ENCODE data around the gene INKA1.

INKA1 gene

GRCh38 chr3:49769926-49770325, 33.1 kb upstream of the INKA1 start:
- Histone ChIP-seq H3K9ac (ENCODE audit: low read depth, low read length, poor library complexity) (no peak overlapping the region), H4K8ac (ENCODE audit: low read depth, low read length) (no peak overlapping the region), H2BK5ac (ENCODE audit: low read length) (no peak overlapping the region), H3K14ac (ENCODE audit: low read length) (no peak overlapping the region), H3K9me3 (replicated peaks in 1 of 2; ENCODE audit: control insufficient read depth in 2 of 2, insufficient read depth in 1 of 2, low read depth in 1 of 2, low read length in 2 of 2) (peaks cover 0 to 2% of the 10 kb centered on the region in 2 donors), H3K4me3 (ENCODE audit: low read length in 2 of 2) (no peak overlapping the region), H2BK120ac (ENCODE audit: low read depth, low read length) (no peak overlapping the region), H2AK5ac (ENCODE audit: low read depth, low read length) (no peak overlapping the region), H3K4me2 (ENCODE audit: insufficient read depth, low read length, poor library complexity, severe bottlenecking) (no peak overlapping the region), H3K18ac (ENCODE audit: low read length) (no peak overlapping the region), H3K23ac (ENCODE audit: low read depth, low read length, poor library complexity) (no peak overlapping the region), H3K4me1 (ENCODE audit: control insufficient read depth in 2 of 2, insufficient read depth in 1 of 2, low read depth in 1 of 2, low read length in 2 of 2) (no peaks in the 10 kb centered on the region), H3K36me3 (replicated peaks in 1 of 2; ENCODE audit: control insufficient read depth in 2 of 2, insufficient read depth in 2 of 2, low read length in 2 of 2) (peaks cover 0 to 37% of the 10 kb centered on the region in 2 donors), H2BK12ac (ENCODE audit: low read length) (no peak overlapping the region), H4K91ac (ENCODE audit: low read depth, low read length, poor library complexity) (no peak overlapping the region), H2BK15ac (ENCODE audit: low read length) (no peak overlapping the region), H2AFZ (ENCODE audit: low read length) (no peak overlapping the region), H3K4ac (ENCODE audit: low read length) (no peak overlapping the region), H3K27me3 (ENCODE audit: control insufficient read depth in 3 of 3, insufficient read depth in 3 of 3, low read depth in 1 of 3, low read length in 3 of 3) (no peaks in the 10 kb centered on the region), H3K79me1 (ENCODE audit: low read depth, low read length) (peaks cover 3% of the 10 kb centered on the region), H3K27ac (replicated peaks; ENCODE audit: low read length) (no peak overlapping the region)
- DNase-seq (ENCODE audit: low spot score), result no peak

- H3K27me3 ChIP-seq (ENCODE audit: control insufficient read depth in 3 of 3, insufficient read depth in 3 of 3, low read depth in 1 of 3, low read length in 3 of 3), result no peaks in the 10 kb centered on the region
- no peak overlapping the region for H2BK15ac ChIP-seq (ENCODE audit: low read length)
- H3K36me3 ChIP-seq (replicated peaks in 1 of 2; ENCODE audit: control insufficient read depth in 2 of 2, insufficient read depth in 2 of 2, low read length in 2 of 2), result peaks cover 2 to 47% of the 10 kb centered on the region in 2 donors
- H2BK12ac ChIP-seq (ENCODE audit: low read length), result no peak overlapping the region
- no peak overlapping the region for H3K4me2 ChIP-seq (ENCODE audit: insufficient read depth, low read length, poor library complexity, severe bottlenecking)
- H3K4me3 ChIP-seq (ENCODE audit: low read length in 2 of 2), result no peak overlapping the region
- H3K79me1 ChIP-seq (ENCODE audit: low read depth, low read length), result peaks cover 3% of the 10 kb centered on the region
- H3K27ac ChIP-seq (replicated peaks; ENCODE audit: low read length), result no peak overlapping the region
- H3K9ac ChIP-seq (ENCODE audit: low read depth, low read length, poor library complexity), result no peak overlapping the region
- no CpG with 5 or more reads among the region's 1 CpG for WGBS, 2 donors (ENCODE audit: extremely low coverage in 2 of 2, insufficient read length in 2 of 2, insufficient replicate concordance in 1 of 2)
- no peak overlapping the region for H2AK5ac ChIP-seq (ENCODE audit: low read depth, low read length)
- H3K14ac ChIP-seq (ENCODE audit: low read length), result no peak overlapping the region
- no peak overlapping the region for H3K23ac ChIP-seq (ENCODE audit: low read depth, low read length, poor library complexity)
- H2BK120ac ChIP-seq (ENCODE audit: low read depth, low read length), result no peak overlapping the region
- H3K9me3 ChIP-seq (replicated peaks in 1 of 2; ENCODE audit: control insufficient read depth in 2 of 2, insufficient read depth in 1 of 2, low read depth in 1 of 2, low read length in 2 of 2), result no peaks in the 10 kb centered on the region
- H3K18ac ChIP-seq (ENCODE audit: low read length), result no peak overlapping the region
- no peak for DNase-seq (ENCODE audit: low spot score)
- no peak overlapping the region for H4K8ac ChIP-seq (ENCODE audit: low read depth, low read length)
- H3K4me1 ChIP-seq (ENCODE audit: control insufficient read depth in 2 of 2, insufficient read depth in 1 of 2, low read depth in 1 of 2, low read length in 2 of 2), result no peaks in the 10 kb centered on the region
- H2AFZ ChIP-seq (ENCODE audit: low read length), result no peak overlapping the region
- H3K4ac ChIP-seq (ENCODE audit: low read length), result no peak overlapping the region
- no peak overlapping the region for H2BK5ac ChIP-seq (ENCODE audit: low read length)
- H4K91ac ChIP-seq (ENCODE audit: low read depth, low read length, poor library complexity), result no peak overlapping the region
Observed at GRCh38 chr3:49771340-49771938, 31.6 kb upstream of the INKA1 start.

- Histone ChIP-seq H4K8ac (ENCODE audit: low read depth, low read length) (no peak overlapping the region), H3K36me3 (replicated peaks in 1 of 2; ENCODE audit: control insufficient read depth in 2 of 2, insufficient read depth in 2 of 2, low read length in 2 of 2) (peaks cover 2 to 54% of the 10 kb centered on the region in 2 donors), H4K91ac (ENCODE audit: low read depth, low read length, poor library complexity) (no peak overlapping the region), H3K9me3 (replicated peaks in 1 of 2; ENCODE audit: control insufficient read depth in 2 of 2, insufficient read depth in 1 of 2, low read depth in 1 of 2, low read length in 2 of 2) (no peaks in the 10 kb centered on the region), H3K18ac (ENCODE audit: low read length) (no peak overlapping the region), H3K4ac (ENCODE audit: low read length) (no peak overlapping the region), H2AFZ (ENCODE audit: low read length) (no peak overlapping the region), H3K4me2 (ENCODE audit: insufficient read depth, low read length, poor library complexity, severe bottlenecking) (no peak overlapping the region), H3K27me3 (ENCODE audit: control insufficient read depth in 3 of 3, insufficient read depth in 3 of 3, low read depth in 1 of 3, low read length in 3 of 3) (no peaks in the 10 kb centered on the region), H3K27ac (replicated peaks; ENCODE audit: low read length) (no peak overlapping the region), H3K23ac (ENCODE audit: low read depth, low read length, poor library complexity) (no peak overlapping the region), H3K4me3 (ENCODE audit: low read length in 2 of 2) (no peak overlapping the region), H3K14ac (ENCODE audit: low read length) (no peak overlapping the region), H2BK5ac (ENCODE audit: low read length) (no peak overlapping the region), H3K4me1 (ENCODE audit: control insufficient read depth in 2 of 2, insufficient read depth in 1 of 2, low read depth in 1 of 2, low read length in 2 of 2) (no peaks in the 10 kb centered on the region), H2BK12ac (ENCODE audit: low read length) (no peak overlapping the region), H2AK5ac (ENCODE audit: low read depth, low read length) (no peak overlapping the region), H2BK120ac (ENCODE audit: low read depth, low read length) (no peak overlapping the region), H2BK15ac (ENCODE audit: low read length) (no peak overlapping the region), H3K9ac (ENCODE audit: low read depth, low read length, poor library complexity) (no peak overlapping the region), H3K79me1 (ENCODE audit: low read depth, low read length) (peaks cover 3% of the 10 kb centered on the region)
- WGBS, 2 donors (ENCODE audit: extremely low coverage in 2 of 2, insufficient read length in 2 of 2, insufficient replicate concordance in 1 of 2), result no CpG with 5 or more reads among the region's 2 CpGs
- DNase-seq (ENCODE audit: low spot score), result no peak
Observed at GRCh38 chr3:49772703-49773102, 30.4 kb upstream of the INKA1 start.

GRCh38 chr3:49775538-49775937, 27.5 kb upstream of the INKA1 start:
- H3K27ac ChIP-seq (replicated peaks; ENCODE audit: low read length), result no peak overlapping the region
- no peak overlapping the region for H4K8ac ChIP-seq (ENCODE audit: low read depth, low read length)
- H2BK120ac ChIP-seq (ENCODE audit: low read depth, low read length), result no peak overlapping the region
- no peak overlapping the region for H3K4ac ChIP-seq (ENCODE audit: low read length)
- no peak overlapping the region for H3K23ac ChIP-seq (ENCODE audit: low read depth, low read length, poor library complexity)
- no peak overlapping the region for H3K9ac ChIP-seq (ENCODE audit: low read depth, low read length, poor library complexity)
- H3K36me3 ChIP-seq (replicated peaks in 1 of 2; ENCODE audit: control insufficient read depth in 2 of 2, insufficient read depth in 2 of 2, low read length in 2 of 2), result peaks cover 6 to 63% of the 10 kb centered on the region in 2 donors
- H3K4me2 ChIP-seq (ENCODE audit: insufficient read depth, low read length, poor library complexity, severe bottlenecking), result no peak overlapping the region
- no peak overlapping the region for H4K91ac ChIP-seq (ENCODE audit: low read depth, low read length, poor library complexity)
- no peak overlapping the region for H2BK15ac ChIP-seq (ENCODE audit: low read length)
- H3K79me1 ChIP-seq (ENCODE audit: low read depth, low read length), result peaks cover 7% of the 10 kb centered on the region
- H2BK12ac ChIP-seq (ENCODE audit: low read length), result no peak overlapping the region
- no peak overlapping the region for H3K18ac ChIP-seq (ENCODE audit: low read length)
- DNase-seq (ENCODE audit: low spot score), result no peak
- no peak overlapping the region for H3K4me3 ChIP-seq (ENCODE audit: low read length in 2 of 2)
- no CpG with 5 or more reads among the region's 3 CpGs for WGBS, 2 donors (ENCODE audit: extremely low coverage in 2 of 2, insufficient read length in 2 of 2, insufficient replicate concordance in 1 of 2)
- H3K27me3 ChIP-seq (ENCODE audit: control insufficient read depth in 3 of 3, insufficient read depth in 3 of 3, low read depth in 1 of 3, low read length in 3 of 3), result no peaks in the 10 kb centered on the region
- no peak overlapping the region for H3K14ac ChIP-seq (ENCODE audit: low read length)
- H2AFZ ChIP-seq (ENCODE audit: low read length), result no peak overlapping the region
- H2AK5ac ChIP-seq (ENCODE audit: low read depth, low read length), result no peak overlapping the region
- peaks cover 0 to 5% of the 10 kb centered on the region in 2 donors for H3K9me3 ChIP-seq (replicated peaks in 1 of 2; ENCODE audit: control insufficient read depth in 2 of 2, insufficient read depth in 1 of 2, low read depth in 1 of 2, low read length in 2 of 2)
- no peak overlapping the region for H2BK5ac ChIP-seq (ENCODE audit: low read length)
- H3K4me1 ChIP-seq (ENCODE audit: control insufficient read depth in 2 of 2, insufficient read depth in 1 of 2, low read depth in 1 of 2, low read length in 2 of 2), result peaks cover 0 to under 1% of the 10 kb centered on the region in 2 donors
